SK-N-SH (cell line): ENCODE results near the gene SRRM4. TPM values are rescaled to one million over a fixed set of nuclear protein-coding genes. Genes with fewer than 3 reads are reported as not detected.

Experiments
- CTCF ChIA-PET: fragments of 300-600, 350-600 bp; formaldehyde crosslinking; extraction: SDS; loops from one replicate; lab custom pipeline; 2021; lab: Yijun Ruan, JAX
- POLR2A ChIA-PET: fragments of 350-600 bp; sonication (Branson Sonifier 250); formaldehyde crosslinking; extraction: SDS; loops from one replicate; lab custom pipeline; 2020; ENCODE audit warnings: antibody characterized with exemption, inconsistent platforms; lab: Yijun Ruan, JAX
- DNase-seq: peaks from one replicate; pipeline ENCODE4 v3.0.0; 2012
- H2AFZ ChIP-seq: fragments of 200-600 bp; sonication (generic); 2 replicates; pipeline ENCODE4 v1.8.1; 2016; ENCODE audit warnings: antibody characterized with exemption, mild to moderate bottlenecking, low read depth
- H3F3A ChIP-seq: fragments of 200-600 bp; sonication (generic); replicated peaks from 2 replicates; pipeline ENCODE3; 2016; ENCODE audit warnings: antibody characterized with exemption, mild to moderate bottlenecking; ENCODE audit not compliant: insufficient read depth
- H3K27ac ChIP-seq, 2 experiments: fragments of 200-500 bp in 1 of 2; fragments of 200-600 bp in 1 of 2; sonication (Bioruptor generic) in 1 of 2; sonication (generic), shearing (Covaris generic) in 1 of 2; 2 replicates each; pipeline versions ENCODE4 v1.5.1 to v1.6.1; 2014 to 2016; ENCODE audit warnings: low read depth in 2 of 2, inconsistent platforms in 1 of 2, low read length in 1 of 2, mild to moderate bottlenecking in 1 of 2, mixed read lengths in 1 of 2
- H3K27me3 ChIP-seq: fragments of 200-600 bp; sonication (generic), shearing (Covaris generic); 2 replicates; pipeline ENCODE4 v1.6.1; 2016; ENCODE audit warnings: mixed run types; ENCODE audit not compliant: insufficient read depth
- H3K36me3 ChIP-seq, 2 experiments: fragments of 200-500 bp in 1 of 2; fragments of 200-600 bp in 1 of 2; sonication (Bioruptor generic) in 1 of 2; sonication (generic) in 1 of 2; replicated peaks in 1 of 2; 2 replicates each; pipeline versions ENCODE3 to v1.5.1; 2014 to 2016; ENCODE audit warnings: low read length in 1 of 2, mild to moderate bottlenecking in 1 of 2; ENCODE audit not compliant: insufficient read depth in 2 of 2, control insufficient read depth in 1 of 2
- H3K4me1 ChIP-seq, 2 experiments: fragments of 200-500 bp in 1 of 2; fragments of 200-600 bp in 1 of 2; sonication (Bioruptor generic) in 1 of 2; sonication (generic), shearing (Covaris generic) in 1 of 2; 2 replicates each; pipeline versions ENCODE4 v1.5.1 to v1.6.1; 2014 to 2016; ENCODE audit warnings: low read depth in 1 of 2, low read length in 1 of 2, mixed run types in 1 of 2; ENCODE audit not compliant: insufficient read depth in 2 of 2, control insufficient read depth in 1 of 2
- H3K4me2 ChIP-seq: fragments of 200-600 bp; sonication (generic), shearing (Covaris generic); 2 replicates; pipeline ENCODE4 v1.6.1; 2017; ENCODE audit warnings: mixed run types
- H3K4me3 ChIP-seq, 2 experiments: fragments of 200-500 bp in 1 of 2; fragments of 200-600 bp in 1 of 2; sonication (Bioruptor generic) in 1 of 2; sonication (generic), shearing (Covaris generic) in 1 of 2; 2 replicates each; pipeline versions ENCODE4 v1.5.1 to v1.8.1; 2014 to 2016; ENCODE audit warnings: low read depth in 2 of 2, inconsistent platforms in 1 of 2, low read length in 1 of 2, mild to moderate bottlenecking in 1 of 2, mixed read lengths in 1 of 2, moderate library complexity in 1 of 2
- H3K79me2 ChIP-seq: fragments of 200-600 bp; sonication (generic); 2 replicates; pipeline ENCODE4 v1.8.1; 2017; ENCODE audit warnings: mild to moderate bottlenecking; ENCODE audit not compliant: insufficient read depth
- H3K9ac ChIP-seq: fragments of 200-600 bp; sonication (generic); 2 replicates; pipeline ENCODE4 v1.6.1; 2017; ENCODE audit warnings: mixed run types
- H3K9me2 ChIP-seq: fragments of 200-600 bp; sonication (generic); 2 replicates; pipeline ENCODE4 v1.6.1; 2017; ENCODE audit warnings: mixed run types
- H3K9me3 ChIP-seq: fragments of 200-600 bp; sonication (generic); 2 replicates; pipeline ENCODE4 v1.6.1; 2017; ENCODE audit warnings: mixed run types, mild to moderate bottlenecking, moderate library complexity
- H4K20me1 ChIP-seq: fragments of 200-600 bp; sonication (generic); 2 replicates; pipeline ENCODE4 v1.6.1; 2017; ENCODE audit warnings: mild to moderate bottlenecking, mixed run types; ENCODE audit not compliant: insufficient read depth
- CHD2 ChIP-seq: fragments of 150-350 bp; IDR thresholded peaks from 2 replicates; pipeline ENCODE4 v1.6.1; 2018; ENCODE audit warnings: low read length; ENCODE audit not compliant: partially characterized antibody
- EP300 ChIP-seq, 2 experiments: IDR thresholded peaks; 2 replicates each; pipeline versions ENCODE4 v1.4.0 to v1.6.1; 2012; ENCODE audit warnings: borderline replicate concordance in 1 of 2, low read depth in 1 of 2, low read length in 1 of 2
- EZH2phosphoT487 ChIP-seq: fragments of 200-600 bp; sonication (generic); IDR thresholded peaks from 2 replicates; pipeline ENCODE4 v1.6.1; 2017; ENCODE audit warnings: low read depth, mixed run types, mild to moderate bottlenecking, antibody characterized with exemption, moderate library complexity, borderline replicate concordance
- FOSL2 ChIP-seq: IDR thresholded peaks from 2 replicates; pipeline ENCODE4 v1.4.0; 2012; ENCODE audit warnings: low read depth, mild to moderate bottlenecking, moderate library complexity, borderline replicate concordance
- MAX ChIP-seq: IDR thresholded peaks from 2 replicates; pipeline ENCODE4 v1.4.0; 2012; ENCODE audit warnings: low read depth
- PBX3 ChIP-seq: IDR thresholded peaks from 2 replicates; pipeline ENCODE4; 2012
- POLR2AphosphoS5 ChIP-seq: IDR thresholded peaks from 2 replicates; pipeline ENCODE4 v1.6.1; 2012; ENCODE audit warnings: low read depth, low read length
- RAD21 ChIP-seq: IDR thresholded peaks from 2 replicates; pipeline ENCODE4 v1.6.1; 2012; ENCODE audit warnings: mild to moderate bottlenecking, low read length
- RXRA ChIP-seq: IDR thresholded peaks from 2 replicates; pipeline ENCODE4 v1.4.0; 2012; ENCODE audit warnings: low read depth, mild to moderate bottlenecking, borderline replicate concordance
- TAF1 ChIP-seq: IDR thresholded peaks from 2 replicates; pipeline ENCODE4 v1.6.1; 2012; ENCODE audit warnings: low read depth, mild to moderate bottlenecking, low read length, moderate library complexity, borderline replicate concordance
- USF2 ChIP-seq: fragments of 150-350 bp; IDR thresholded peaks from 2 replicates; pipeline ENCODE4 v1.6.1; 2017; ENCODE audit warnings: antibody characterized with exemption, low read length, low read depth, borderline replicate concordance
- WGBS: methylation state at CpG from one replicate; pipeline ENCODE4 v1.1.6; 2017; ENCODE audit warnings: low lambda C conversion rate; 5-methylcytosine and 5-hydroxymethylcytosine counted together
- polyA plus RNA-seq, 3 experiments: library from polyadenylated mRNA; depleted of rRNA; stranded (reverse); fragments of >200 nt; gene quantifications; 2 replicates each; pipeline ENCODE4 v1.2.3, GENCODE V29; 2012

Gene SRRM4
- polyA plus RNA-seq, 1 of the 3 experiments (the other 2 are of a cell fraction), result 0.03 TPM

- Histone ChIP-seq H3K9me3 (no peaks in the 10 kb centered on the region), H3K27ac (no peak overlapping the region), H3K79me2 (no peaks in the 10 kb centered on the region), H3K36me3 (no peaks in the 10 kb centered on the region), H4K20me1 (no peaks in the 10 kb centered on the region), H3K9me2 (no peaks in the 10 kb centered on the region), H3K9ac (no peak overlapping the region), H3F3A (no peaks in the 10 kb centered on the region), H3K4me1 (peaks cover 0 to 8% of the 10 kb centered on the region in 2 experiments; a peak in 1 of 4 replicates), H3K27me3 (no peaks in the 10 kb centered on the region), H3K4me2 (no peak overlapping the region), H2AFZ (no peak overlapping the region), H3K4me3 (no peak overlapping the region)
- WGBS, result 63% methylated on average over 8 of the region's 9 CpGs
- TF ChIP-seq RXRA, result no peak
- TF ChIP-seq PBX3, result no peak
- no peak for TF ChIP-seq TAF1
- no peak for TF ChIP-seq FOSL2
- TF ChIP-seq CHD2, result no peak
- TF ChIP-seq MAX, result no peak
- no peak for TF ChIP-seq EP300 (IDR thresholded peaks at IDR 0.05; ENCODE audit: borderline replicate concordance in 1 of 2, low read depth in 1 of 2, low read length in 1 of 2)
- TF ChIP-seq RAD21, result no peak
- TF ChIP-seq EZH2phosphoT487, result no peak
- no peak for TF ChIP-seq USF2
- ChIA-PET POLR2A (no interaction called here), CTCF (interaction anchor here (0.6 to 1.4 kb wide), 2 partner anchors 13 to 211 kb away, joined by 4 read pairs; no protein-coding TSS in a partner anchor)
- no peak for DNase-seq
Observed at GRCh38 chr12:119201789-119202543, 220.6 kb downstream of the SRRM4 start.

- H3F3A ChIP-seq, result no peaks in the 10 kb centered on the region
- no peak for TF ChIP-seq POLR2AphosphoS5
- TF ChIP-seq, all 33 proteins: peak for 0
- Histone ChIP-seq H2AFZ (no peak overlapping the region), H3K9ac (no peak overlapping the region), H4K20me1 (no peaks in the 10 kb centered on the region), H3K79me2 (no peaks in the 10 kb centered on the region), H3K4me2 (no peak overlapping the region), H3K27me3 (no peaks in the 10 kb centered on the region), H3K9me2 (no peaks in the 10 kb centered on the region), H3K27ac (no peak overlapping the region), H3K36me3 (no peaks in the 10 kb centered on the region), H3K4me3 (no peak overlapping the region), H3K9me3 (no peaks in the 10 kb centered on the region), H3K4me1 (peaks cover 0 to 12% of the 10 kb centered on the region in 2 experiments; a peak in 1 of 4 replicates)
- 7% methylated on average over 2 of the region's 2 CpGs for WGBS
- ChIA-PET CTCF (interaction anchor here (0.6 kb wide), 1 partner anchor 13 kb away, joined by 4 read pairs; no protein-coding TSS in a partner anchor), POLR2A (no interaction called here)
- DNase-seq, result no peak
Observed at GRCh38 chr12:119202544-119202943, 221.2 kb downstream of the SRRM4 start.
